Effector CD8-positive, alpha-beta T cell (primary cell): Measurements from ENCODE around the gene PCDH1.
"Not testable (repeated sequence)": the region's sequence is repeated elsewhere in the genome, so short reads cannot be mapped to it uniquely, and the experiment has no call there.

Experiments used
- DNase-seq: peaks from one replicate; lab custom pipeline; 2025; lab: John Stamatoyannopoulos, UW
- total RNA-seq, 4 experiments: gene quantifications; one replicate each; lab custom pipeline; 2026; lab: John Stamatoyannopoulos, UW

The PCDH1 gene
- 0.18 to 14.5 (median 6.4) reads per million in 4 experiments for total RNA-seq

DNA sequence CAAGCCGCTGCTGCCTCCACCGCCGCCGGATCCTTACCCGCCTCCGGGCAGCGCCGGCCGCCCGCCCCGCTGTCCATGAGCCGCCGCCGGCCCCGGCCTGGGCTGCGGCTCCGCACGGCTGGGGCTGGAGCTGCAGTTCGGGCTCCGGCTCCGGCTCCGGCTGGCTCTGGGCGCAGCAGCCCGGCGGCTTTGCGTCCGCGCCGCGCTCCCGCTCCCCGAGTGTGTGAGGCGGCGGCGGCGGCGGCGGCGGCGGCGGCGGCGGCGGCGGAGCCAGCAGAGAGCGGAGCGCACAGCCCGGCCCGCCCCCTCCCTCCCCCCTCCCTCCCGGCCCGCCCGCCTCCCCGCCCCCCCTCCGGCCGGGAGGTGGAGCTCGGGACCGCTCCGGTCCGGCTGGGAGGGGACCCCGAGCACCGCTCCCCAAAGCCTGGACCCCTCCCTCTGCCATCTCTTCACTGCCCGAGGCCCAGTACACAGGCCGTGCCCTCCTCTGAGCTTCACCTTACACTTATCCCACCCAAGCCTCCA lies at the start of gene PCDH1:
Gene PCDH1, minus strand, starts transcription at position 225 of the 525 bp plus-strand sequence. Its CDS starts 148 bp downstream, at position 77.
- no peak for DNase-seq

DNA sequence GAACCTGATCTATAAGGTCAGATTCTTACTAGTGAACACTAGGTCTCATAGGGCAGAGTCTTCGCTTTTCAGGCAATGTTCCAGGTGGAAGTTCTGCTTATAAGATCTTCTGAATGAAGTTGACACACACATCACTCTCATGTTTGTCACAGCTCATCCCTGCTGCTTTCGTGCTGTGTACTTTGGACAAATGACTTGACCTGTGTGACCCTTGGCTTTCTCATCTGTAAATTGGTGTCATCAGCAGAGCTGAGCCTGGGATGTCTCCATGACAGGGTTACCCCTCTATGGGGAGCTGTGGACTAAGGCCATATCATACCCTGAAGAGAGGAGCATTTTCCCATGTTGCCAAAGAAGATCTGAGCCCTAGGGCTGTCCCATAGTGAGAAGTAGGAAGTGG lies 48.2 kb upstream of the PCDH1 start:
- no peak for DNase-seq

DNA sequence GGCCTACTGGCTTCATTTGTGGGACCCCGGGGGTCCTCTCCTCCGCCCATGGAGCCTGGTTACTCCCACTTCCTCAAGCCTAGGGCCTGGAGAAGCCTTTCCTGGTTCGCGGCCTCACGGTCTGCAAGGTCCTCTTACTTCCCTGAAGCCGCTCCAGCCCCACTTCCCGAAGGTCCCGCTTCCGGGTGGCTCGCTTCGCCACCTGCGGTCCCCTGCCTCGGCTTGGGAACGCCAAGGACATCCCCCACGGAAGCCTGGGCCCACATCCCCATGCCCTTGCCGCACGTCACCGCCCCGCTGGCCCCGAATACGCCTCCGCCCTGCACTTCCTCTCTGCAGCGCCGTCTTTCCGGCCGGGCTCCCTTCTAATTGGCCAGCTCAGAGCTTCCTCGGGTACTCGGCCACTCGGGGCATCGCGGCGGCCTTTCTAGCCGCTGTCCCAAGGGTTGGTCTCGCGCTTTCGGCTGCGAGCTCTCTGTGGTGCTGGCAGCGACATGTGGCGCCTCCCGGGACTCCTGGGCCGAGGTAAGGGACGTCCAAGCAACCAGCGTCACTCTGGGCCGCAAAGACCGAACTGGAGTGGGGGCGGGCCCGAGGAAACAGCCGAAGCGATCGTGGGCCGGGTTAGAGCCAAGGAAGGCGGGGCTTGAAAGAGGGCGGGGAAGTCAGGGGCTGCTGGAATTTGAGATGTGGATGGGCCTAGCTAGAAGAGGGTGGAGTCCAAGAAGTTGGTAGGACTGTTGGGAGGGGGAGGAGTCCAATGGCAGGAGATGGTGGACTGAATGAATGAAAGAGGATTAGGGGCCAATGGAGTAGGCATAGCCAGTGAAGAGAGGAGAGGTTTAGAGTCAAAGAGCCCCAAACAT lies 45.5 kb upstream of the PCDH1 start, which contains the start of gene DELE1:
Gene DELE1, plus strand, starts transcription at position 424 of the 866 bp plus-strand sequence. Its CDS starts 71 bp downstream, at position 495.
- peak; percentile 78 for DNase-seq

DNA sequence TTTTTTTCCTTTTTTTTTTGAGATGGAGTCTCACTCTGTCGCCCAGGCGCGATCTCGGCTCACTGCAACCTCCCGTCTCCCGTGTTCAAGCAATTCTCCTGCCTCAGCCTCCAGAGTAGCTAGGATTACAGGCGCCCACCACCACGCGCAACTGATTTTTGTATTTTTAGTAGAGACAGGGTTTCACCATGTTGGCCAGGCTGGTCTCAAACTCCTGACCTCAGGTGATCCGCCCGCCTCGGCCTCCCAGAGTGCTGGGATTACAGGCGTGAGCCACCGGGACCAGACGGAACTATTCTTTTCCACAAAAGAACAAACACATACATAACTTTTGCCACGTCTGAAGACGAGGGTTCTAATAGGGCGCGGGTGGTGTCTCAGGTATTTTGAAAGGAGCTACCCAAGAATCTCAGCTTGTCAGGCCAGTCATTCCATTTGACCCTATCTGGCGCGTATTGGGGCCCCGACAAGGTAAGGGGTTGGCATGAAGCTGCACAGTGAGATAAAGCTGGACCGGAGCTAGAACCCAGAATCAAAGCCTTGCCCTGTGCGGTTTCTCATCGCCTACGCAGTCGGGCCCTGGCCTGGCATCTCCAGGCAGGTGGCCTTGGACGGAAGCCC lies 44.7 kb upstream of the PCDH1 start:
- not testable (repeated sequence) for DNase-seq

DNA sequence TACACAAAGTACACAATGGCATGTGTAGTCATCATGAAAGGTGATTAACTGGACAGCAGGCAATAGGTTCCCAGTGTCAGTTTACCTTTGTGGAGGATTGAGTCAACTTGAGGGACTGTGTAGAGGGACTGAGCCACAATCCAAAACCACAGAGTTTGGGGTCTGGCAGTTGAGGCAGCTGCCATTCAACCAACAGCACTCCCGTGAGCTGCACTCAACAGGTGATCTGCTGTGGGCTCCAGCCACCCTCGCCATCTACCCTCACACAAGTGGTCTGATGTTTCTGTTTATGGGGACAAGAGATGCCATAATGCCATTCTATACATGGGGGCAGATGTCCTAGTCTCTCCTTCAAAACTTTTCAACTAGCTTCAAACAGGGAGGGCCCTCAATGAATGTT lies 42.6 kb upstream of the PCDH1 start:
- DNase-seq: no peak

DNA sequence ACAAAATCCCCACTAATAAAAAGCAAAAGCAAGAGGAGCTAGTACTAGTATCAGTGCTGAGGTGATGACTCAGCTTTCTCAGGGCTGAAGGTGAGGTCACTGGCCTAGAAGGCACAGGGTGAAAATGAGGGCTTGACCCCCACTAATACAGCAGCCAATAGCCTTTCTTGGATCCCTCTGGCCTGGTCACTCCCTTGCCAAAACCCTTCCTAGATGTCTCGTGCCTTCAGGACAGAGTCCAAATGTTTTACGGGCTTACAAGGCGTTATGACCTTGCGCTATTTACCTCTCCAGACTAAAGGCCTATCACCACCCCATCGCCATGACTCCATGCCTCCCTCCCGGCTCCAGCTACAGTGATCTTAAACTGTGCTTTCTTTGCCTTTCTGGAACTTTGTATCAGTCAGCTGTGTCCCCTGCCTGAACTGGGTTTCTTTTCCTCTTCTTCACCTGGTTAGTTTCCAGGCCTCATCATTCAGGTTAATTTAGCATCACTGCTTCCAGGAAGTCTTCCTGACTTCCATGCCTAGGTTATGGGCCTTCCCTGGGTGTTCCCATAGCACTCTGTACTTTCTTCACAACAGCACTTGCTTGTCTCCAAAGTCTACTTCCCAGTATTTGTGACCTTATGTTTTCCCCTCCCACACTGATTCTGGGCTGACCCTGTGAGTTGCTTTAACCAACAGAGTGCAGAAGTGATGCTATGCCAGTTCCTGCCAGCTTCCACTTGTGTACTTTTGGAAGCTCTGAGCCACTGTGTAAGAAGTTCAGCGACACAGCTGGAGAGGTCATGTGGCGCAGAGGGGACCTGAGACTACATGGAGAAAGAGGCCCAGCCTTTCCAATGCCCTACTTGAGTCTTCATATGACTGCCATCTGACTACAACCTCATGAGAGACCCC lies 41.3 kb upstream of the PCDH1 start:
- no peak for DNase-seq

DNA sequence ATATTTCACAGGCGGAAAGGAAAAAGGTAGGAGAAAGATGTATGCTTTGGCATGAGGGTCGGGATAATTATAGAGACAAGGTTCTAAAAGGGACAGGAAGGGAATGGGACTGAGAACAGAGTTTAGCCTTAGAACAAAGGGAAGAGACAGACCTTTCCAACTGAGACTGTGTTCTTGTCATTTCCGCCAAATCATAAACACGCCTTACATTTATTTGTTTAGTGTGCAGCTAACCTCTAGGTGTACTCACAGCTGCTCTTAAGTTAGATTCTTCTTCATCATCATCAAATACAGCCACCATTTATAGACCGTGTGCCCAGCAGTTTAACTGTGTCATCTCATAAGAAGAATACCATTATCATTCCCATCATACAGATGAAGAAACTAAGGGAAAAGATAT lies 39.5 kb upstream of the PCDH1 start:
- DNase-seq: no peak

DNA sequence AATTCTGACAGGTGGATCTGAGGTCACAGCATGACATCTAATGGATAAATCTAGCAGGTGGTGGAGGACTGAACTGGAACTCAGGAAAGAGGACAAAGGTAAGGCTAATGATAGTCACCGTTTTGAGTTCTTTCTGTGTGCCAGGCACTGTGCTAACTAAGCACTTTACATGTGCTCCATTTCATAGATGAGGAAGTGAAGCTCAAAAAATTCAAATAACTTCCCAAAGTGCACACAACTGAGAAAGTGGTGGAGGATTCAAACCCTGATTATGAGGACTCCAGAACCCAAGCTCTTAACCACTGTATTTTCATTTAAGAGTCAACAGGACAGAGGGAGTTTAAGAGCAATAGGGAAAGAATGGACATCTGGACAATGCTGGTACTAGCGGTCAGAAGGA lies 38.3 kb upstream of the PCDH1 start:
- DNase-seq: no peak

DNA sequence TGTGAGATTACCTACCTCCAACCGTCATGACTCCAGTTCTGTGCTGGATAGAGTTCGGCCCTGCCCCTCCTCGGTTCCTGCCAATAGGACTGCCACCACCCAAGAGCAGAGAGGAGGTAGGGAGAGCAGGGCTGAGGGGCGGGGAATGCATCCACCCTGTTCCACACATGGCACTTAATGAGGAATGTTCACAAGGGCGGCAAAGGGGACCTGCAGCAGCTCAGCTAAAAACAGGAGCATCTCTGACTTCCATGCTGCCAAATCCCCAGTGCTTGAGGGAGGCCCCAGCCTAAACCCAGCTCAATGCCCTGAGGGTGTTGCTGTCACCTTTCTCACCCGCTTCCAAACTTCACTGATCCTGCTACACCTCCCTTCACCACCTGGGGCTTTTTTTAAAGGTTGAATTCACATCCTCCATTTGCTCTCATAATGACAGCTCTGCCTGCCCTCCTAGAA lies 37.7 kb upstream of the PCDH1 start:
- no peak for DNase-seq

DNA sequence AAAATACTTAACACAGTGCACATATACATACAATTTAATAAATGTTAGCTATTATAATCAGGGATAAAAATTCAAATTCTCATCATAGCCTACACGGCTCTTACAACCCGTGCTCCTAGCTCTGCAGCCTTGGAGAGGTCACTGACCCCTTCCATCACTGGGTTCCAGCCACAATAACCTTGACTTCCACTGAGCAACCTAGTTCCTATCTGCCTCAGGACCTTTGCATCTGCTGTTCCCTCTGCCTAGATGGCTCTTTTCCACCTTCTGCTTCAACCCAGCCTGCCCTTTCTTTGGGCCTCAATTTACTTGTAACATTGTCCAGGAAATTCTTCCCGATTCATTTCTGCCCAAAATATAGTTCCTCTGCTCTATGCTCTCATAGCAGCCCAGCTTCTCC lies 36.6 kb upstream of the PCDH1 start:
- no peak for DNase-seq

DNA sequence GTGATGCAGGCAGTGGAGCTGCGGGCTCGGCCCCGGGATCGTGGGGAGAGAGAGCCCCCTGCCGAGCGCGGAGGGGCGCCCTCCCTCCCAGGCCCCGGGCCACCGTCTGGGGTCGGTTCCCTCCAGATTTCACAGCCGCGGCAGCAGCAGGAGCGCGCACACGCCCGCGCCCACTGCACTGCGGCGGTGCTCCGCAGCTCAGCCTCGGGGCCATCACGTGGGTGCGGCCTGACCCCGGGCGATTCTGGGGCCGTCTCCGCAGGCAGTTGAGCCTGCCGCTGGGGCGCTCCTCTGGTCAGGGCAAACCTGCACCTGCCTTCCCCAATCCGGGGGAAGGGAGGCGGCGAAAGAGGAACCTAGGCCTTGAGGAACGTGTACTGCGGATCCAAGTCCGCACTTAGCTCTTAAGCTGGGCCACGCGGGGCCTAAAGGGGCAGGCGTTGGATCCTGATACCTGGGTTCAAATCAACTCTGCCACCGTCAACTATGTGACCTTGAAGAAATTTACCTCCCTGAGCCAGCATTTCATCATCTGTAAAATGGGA lies 36.1 kb upstream of the PCDH1 start:
- peak; percentile 7 for DNase-seq

DNA sequence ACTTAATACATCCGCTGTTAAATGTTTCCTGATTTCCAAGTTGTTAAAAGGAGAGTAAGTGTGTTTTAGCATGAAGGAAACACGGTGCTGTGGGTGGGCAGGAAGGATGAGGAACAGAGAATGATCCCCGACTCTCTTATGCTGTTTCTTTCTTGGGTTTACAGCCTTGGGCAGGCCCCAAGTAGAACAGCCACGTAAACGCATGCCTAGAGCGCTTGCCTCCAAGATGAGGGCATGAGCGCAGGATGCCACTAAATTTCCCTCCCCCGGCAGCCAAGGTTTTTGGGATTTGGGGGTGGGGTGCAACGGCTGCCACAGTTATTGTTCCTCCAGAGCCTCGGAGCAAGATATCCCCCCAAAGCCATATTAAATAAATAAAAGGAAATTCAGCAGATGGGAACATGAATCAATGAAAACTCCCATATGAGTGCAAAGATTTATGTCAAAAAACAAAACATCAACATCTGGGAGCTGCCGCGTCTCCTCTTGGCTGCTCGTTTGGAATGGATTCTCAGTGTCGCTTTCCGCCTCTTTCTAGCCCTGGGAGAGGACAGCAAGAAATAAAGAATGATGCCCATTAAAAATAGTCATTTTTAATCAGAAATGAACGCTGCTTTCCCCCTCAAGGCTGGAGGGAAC lies 35.5 kb upstream of the PCDH1 start:
- DNase-seq: no peak

DNA sequence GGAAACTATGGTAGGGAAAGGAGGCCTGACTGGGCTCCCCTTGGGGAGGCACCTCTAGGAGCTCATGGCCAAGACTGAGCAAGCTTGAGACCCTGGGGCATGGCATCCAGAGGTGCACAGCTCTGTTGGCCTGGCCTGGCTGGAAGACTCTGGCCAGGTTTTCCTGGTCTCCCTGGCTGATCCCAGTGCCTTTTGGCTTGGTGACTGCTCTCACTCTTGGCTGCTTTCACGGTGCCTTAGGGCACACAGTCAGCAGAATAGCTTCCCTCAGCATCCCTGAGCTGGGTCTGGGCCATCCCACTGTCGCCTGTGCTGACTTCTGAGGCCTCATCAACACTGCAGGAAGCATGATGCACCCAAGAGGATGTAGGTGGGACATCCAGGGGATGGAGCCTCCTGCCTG lies 32.1 kb upstream of the PCDH1 start:
- no peak for DNase-seq

DNA sequence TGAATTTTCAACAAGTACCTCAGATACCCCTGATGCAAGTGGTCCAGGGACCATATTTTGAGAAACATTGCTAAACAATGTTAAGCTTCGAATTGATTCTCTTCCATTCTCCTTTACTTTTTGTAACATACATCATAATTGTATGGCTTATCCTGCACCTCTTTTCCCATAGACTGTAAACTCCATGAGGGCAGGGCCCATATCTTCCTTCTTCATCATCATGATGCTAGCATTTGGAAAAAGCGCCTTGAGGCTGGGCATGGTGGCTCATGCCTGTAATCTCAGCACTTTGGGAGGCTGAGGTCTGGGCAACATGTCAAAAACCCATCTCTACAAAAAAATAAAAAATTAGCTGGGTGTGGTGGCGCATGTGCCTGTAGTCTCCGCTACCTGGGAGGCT lies 31.0 kb upstream of the PCDH1 start:
- DNase-seq: no peak

DNA sequence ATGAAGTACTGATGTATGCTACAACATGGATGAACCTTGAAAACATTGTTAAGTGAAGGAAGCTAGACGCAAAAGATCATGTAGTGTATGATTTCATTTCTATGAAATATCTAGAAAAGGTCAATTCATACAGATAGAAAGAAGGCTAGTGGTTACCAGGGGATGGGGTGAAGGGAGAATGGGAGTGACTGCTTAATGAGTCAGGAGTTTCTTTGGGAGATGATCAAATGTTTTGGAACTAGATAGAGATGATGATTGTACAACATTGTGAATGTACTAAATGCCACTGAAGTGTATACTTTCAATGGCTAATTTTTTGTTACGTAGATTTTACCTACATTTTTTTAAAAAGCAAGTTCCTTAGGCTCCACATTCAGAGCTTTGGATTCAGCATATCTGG lies 30.6 kb upstream of the PCDH1 start:
- DNase-seq: no peak

DNA sequence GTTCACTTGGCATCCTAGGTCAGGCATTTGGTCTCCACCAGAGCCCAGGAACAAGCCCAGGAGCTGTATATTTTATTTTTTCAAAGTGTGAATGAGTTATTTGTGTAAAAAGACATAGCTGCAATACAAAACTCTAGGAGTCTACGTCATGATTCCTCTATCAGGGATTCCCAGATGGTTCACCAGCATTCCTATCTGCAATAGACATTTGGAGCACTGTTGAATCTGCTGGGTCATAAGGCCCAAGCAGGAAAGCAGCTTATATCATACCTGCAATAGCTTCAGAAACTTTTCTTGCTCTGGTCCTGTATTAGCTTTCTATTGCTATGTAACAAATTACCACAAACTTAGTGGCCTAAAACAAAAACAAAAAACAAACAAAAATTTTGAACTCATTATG lies 28.8 kb upstream of the PCDH1 start:
- no peak for DNase-seq

DNA sequence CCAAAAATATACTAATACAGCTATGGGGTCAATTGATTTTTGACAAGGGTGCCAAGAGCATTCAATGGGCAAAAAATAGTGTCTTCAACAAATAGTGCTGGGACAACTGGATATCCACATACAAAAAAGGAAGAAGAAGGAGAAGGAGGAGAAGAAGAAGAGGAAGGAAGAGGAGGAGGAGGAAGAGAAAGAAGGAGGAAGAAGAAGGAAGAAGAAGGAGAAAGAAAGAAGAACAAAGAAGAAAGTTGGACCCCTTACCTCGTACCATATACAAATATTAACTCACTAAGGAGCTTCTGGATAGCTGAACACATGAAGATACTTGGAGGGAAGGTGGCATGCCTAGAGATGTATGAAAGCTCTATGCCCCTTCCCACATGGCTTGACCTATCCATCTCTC lies 28.3 kb upstream of the PCDH1 start:
- no peak for DNase-seq

DNA sequence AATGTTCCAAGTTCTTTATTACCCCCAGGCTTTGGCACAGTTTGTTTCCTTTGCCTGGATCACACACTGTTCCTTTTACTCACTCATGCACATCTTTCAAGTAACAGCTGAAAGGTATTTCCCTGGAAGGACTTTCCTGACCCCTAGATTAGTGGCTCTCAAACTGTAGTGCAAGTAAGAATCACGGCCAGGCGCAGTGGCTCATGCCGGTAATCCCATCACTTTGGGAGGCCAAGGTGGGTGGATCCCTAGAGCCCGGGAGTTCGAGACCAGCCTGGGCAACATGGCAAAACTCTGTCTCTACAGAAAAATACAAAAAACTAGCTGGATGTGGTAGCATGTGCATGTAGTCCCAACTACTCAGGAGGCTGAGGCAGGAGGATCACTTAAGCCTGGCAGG lies 26.3 kb upstream of the PCDH1 start:
- no peak for DNase-seq

DNA sequence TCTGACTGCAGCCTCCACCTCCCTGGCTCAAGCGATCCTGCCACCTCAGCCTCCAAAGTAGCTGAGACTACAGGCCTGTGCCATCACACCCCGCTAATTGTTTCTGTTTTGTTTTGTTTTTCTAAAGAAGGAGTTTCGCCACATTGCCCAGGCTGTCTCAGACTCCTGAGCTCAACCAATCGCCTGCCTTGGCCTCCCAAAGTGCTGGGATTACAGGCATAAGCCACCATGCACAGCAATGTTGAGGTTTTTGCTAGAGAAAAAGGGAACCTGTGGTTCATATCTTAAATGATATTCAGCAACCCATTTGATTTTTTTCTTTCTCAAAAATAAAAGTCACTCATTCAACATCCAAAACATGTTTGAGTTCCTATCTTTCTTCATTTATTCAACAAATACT lies 25.1 kb upstream of the PCDH1 start:
- no peak for DNase-seq

DNA sequence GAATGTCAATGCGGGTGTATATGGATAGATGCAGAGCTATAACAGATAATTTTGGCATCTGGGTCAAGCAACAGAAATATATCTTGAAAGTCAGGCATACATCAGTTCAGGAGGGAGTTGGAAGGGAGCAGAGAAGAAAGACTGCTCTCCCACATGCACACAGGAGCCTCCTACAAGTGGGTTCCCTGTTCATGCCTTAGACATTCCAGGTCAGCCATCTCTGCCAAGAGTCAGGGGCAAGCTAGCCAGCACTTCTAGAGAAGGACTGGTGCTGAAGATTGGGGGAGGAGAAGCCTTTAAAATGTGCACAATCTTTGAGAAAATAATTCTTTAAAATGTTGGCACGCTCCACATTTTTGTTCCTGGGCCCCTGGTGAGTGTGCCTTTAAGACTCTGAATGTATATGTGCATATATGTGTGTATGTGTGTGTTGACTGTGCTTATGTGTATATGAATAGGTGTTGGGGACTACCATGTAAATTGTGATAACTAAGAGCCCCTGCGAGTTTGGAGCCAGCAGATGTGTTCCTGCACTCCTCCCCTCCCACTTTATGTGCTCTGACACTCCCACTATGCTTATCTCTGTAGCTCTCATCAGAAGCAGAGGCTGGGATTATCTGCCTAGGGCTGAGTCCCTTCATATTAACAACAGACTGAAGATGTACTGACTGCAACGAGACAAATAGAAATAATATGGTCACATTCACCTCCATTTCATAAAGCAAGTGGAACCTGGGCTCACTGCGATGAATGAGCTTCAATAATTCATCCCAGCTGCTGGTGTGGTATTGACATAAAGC lies 24.0 kb upstream of the PCDH1 start:
- no peak for DNase-seq
